H9 (cell line): ENCODE measurements around the gene IGFBP7. TPM values are rescaled to one million over a fixed set of nuclear protein-coding genes. Genes with fewer than 3 reads are reported as not detected.

Source experiments
- DNase-seq: peaks from one replicate; pipeline ENCODE4 v3.0.0-alpha.2; 2017
- H2AFZ ChIP-seq: one replicate; pipeline ENCODE4 v1.6.1; 2013; ENCODE audit warnings: mild to moderate bottlenecking, low read length, control low read depth, moderate library complexity
- H2AK5ac ChIP-seq: 2 replicates; pipeline ENCODE4 v1.6.1; 2013; ENCODE audit warnings: low read length, control low read depth, mixed read lengths; ENCODE audit not compliant: insufficient read length
- H2BK120ac ChIP-seq: one replicate; pipeline ENCODE4 v1.6.1; 2013; ENCODE audit warnings: low read depth, mild to moderate bottlenecking, low read length, control low read depth, inconsistent platforms; ENCODE audit not compliant: poor library complexity, severe bottlenecking
- H2BK12ac ChIP-seq: 2 replicates; pipeline ENCODE4 v1.6.1; 2013; ENCODE audit warnings: low read length, control low read depth, mixed read lengths, low read depth; ENCODE audit not compliant: insufficient read length
- H2BK15ac ChIP-seq: 2 replicates; pipeline ENCODE4 v1.6.1; 2013; ENCODE audit warnings: low read depth, low read length, control low read depth
- H2BK20ac ChIP-seq: one replicate; pipeline ENCODE4 v1.6.1; 2013; ENCODE audit warnings: low read depth, mild to moderate bottlenecking, low read length, control low read depth, inconsistent platforms; ENCODE audit not compliant: poor library complexity, severe bottlenecking
- H2BK5ac ChIP-seq: 2 replicates; pipeline ENCODE4 v1.6.1; 2013; ENCODE audit warnings: low read length, control low read depth, mixed read lengths; ENCODE audit not compliant: insufficient read length
- H3K14ac ChIP-seq: 2 replicates; pipeline ENCODE4 v1.6.1; 2013; ENCODE audit warnings: low read length, control low read depth; ENCODE audit not compliant: insufficient read depth
- H3K18ac ChIP-seq: 2 replicates; pipeline ENCODE4 v1.6.1; 2013; ENCODE audit warnings: low read depth, mild to moderate bottlenecking, mixed read lengths, low read length, control low read depth; ENCODE audit not compliant: insufficient read length
- H3K23ac ChIP-seq: 2 replicates; pipeline ENCODE4 v1.6.1; 2013; ENCODE audit warnings: low read length, control low read depth, mixed read lengths, low read depth; ENCODE audit not compliant: insufficient read length
- H3K23me2 ChIP-seq: 2 replicates; pipeline ENCODE4 v1.6.1; 2013; ENCODE audit warnings: low read depth, mild to moderate bottlenecking, mixed read lengths, low read length, control low read depth; ENCODE audit not compliant: insufficient read length, poor library complexity, severe bottlenecking
- H3K27ac ChIP-seq: 2 replicates; pipeline ENCODE4 v1.5.1; 2013; ENCODE audit warnings: low read length, control low read depth, mixed read lengths, low read depth; ENCODE audit not compliant: insufficient read length
- H3K27me3 ChIP-seq: 2 replicates; pipeline ENCODE4 v1.6.1; 2013; ENCODE audit warnings: low read length, control low read depth, inconsistent platforms; ENCODE audit not compliant: insufficient read depth
- H3K4ac ChIP-seq: 2 replicates; pipeline ENCODE4 v1.6.1; 2013; ENCODE audit warnings: low read depth, mild to moderate bottlenecking, control low read depth, inconsistent platforms, low read length, moderate library complexity
- H3K4me1 ChIP-seq: 2 replicates; pipeline ENCODE4 v1.6.1; 2013; ENCODE audit warnings: low read length, control low read depth, inconsistent platforms; ENCODE audit not compliant: insufficient read depth
- H3K4me2 ChIP-seq: 2 replicates; pipeline ENCODE4 v1.6.1; 2013; ENCODE audit warnings: low read length, control low read depth, mixed read lengths; ENCODE audit not compliant: insufficient read length, insufficient read depth
- H3K56ac ChIP-seq: 2 replicates; pipeline ENCODE4 v1.6.1; 2013; ENCODE audit warnings: low read depth, mild to moderate bottlenecking, mixed read lengths, low read length, control low read depth; ENCODE audit not compliant: insufficient read length
- H3K79me1 ChIP-seq: 2 replicates; pipeline ENCODE4 v1.6.1; 2013; ENCODE audit warnings: low read depth, mild to moderate bottlenecking, moderate library complexity, low read length, control low read depth, inconsistent platforms; ENCODE audit not compliant: insufficient read depth, poor library complexity, severe bottlenecking
- H3K79me2 ChIP-seq: 2 replicates; pipeline ENCODE4 v1.6.1; 2013; ENCODE audit warnings: low read length, control low read depth, inconsistent platforms; ENCODE audit not compliant: insufficient read depth
- H3K9ac ChIP-seq: 2 replicates; pipeline ENCODE4 v1.6.1; 2013; ENCODE audit warnings: low read length, control low read depth, mixed read lengths; ENCODE audit not compliant: insufficient read length; ENCODE audit errors: extremely low read depth
- H3K9me3 ChIP-seq: one replicate; pipeline ENCODE4 v1.6.1; 2013; ENCODE audit warnings: low read depth, low read length, inconsistent platforms; ENCODE audit not compliant: control insufficient read depth
- H3T11ph ChIP-seq: one replicate; pipeline ENCODE4 v1.6.1; 2013; ENCODE audit warnings: mild to moderate bottlenecking, low read length, control low read depth, inconsistent platforms
- H4K20me1 ChIP-seq: one replicate; pipeline ENCODE4 v1.6.1; 2013; ENCODE audit not compliant: control insufficient read depth, insufficient read length, insufficient read depth
- H4K5ac ChIP-seq: 2 replicates; pipeline ENCODE4 v1.6.1; 2013; ENCODE audit warnings: low read depth, mild to moderate bottlenecking, mixed read lengths, low read length, control low read depth; ENCODE audit not compliant: insufficient read length
- H4K8ac ChIP-seq: replicated peaks from 2 replicates; pipeline ENCODE4 v1.6.1; 2013; ENCODE audit warnings: low read length, control low read depth, mixed read lengths, low read depth; ENCODE audit not compliant: insufficient read length
- H4K91ac ChIP-seq: 2 replicates; pipeline ENCODE4 v1.6.1; 2013; ENCODE audit warnings: low read depth, mild to moderate bottlenecking, moderate library complexity, mixed read lengths, low read length, control low read depth; ENCODE audit not compliant: insufficient read length
- H3K27ac Mint-ChIP-seq, 3 experiments: 2 replicates in 2 of 3; 3 replicates in 1 of 3; pipeline ENCODE4 v1.8.0; 2020 to 2021; ENCODE audit warnings: mixed read lengths in 3 of 3, mild to moderate bottlenecking in 1 of 3, moderate library complexity in 1 of 3
- H3K27me3 Mint-ChIP-seq: 2 replicates; pipeline ENCODE4 v1.8.0; 2021; ENCODE audit warnings: low read depth, mild to moderate bottlenecking, moderate library complexity, mixed read lengths
- H3K36me3 Mint-ChIP-seq, 3 experiments: 2 replicates in 2 of 3; 3 replicates in 1 of 3; pipeline ENCODE4 v1.8.0; 2020 to 2021; ENCODE audit warnings: low read depth in 3 of 3, mixed read lengths in 3 of 3; ENCODE audit not compliant: insufficient read depth in 1 of 3
- H3K4me1 Mint-ChIP-seq, 2 experiments: 2 replicates each; pipeline ENCODE4 v1.8.0; 2020; ENCODE audit warnings: mixed read lengths in 2 of 2
- H3K4me3 Mint-ChIP-seq, 2 experiments: 2 replicates in 1 of 2; 3 replicates in 1 of 2; pipeline ENCODE4 v1.8.0; 2020 to 2021; ENCODE audit warnings: mild to moderate bottlenecking in 2 of 2, mixed read lengths in 2 of 2, moderate library complexity in 1 of 2
- H3K9me3 Mint-ChIP-seq, 2 experiments: 2 replicates in 1 of 2; 3 replicates in 1 of 2; pipeline ENCODE4 v1.8.0; 2020; ENCODE audit warnings: mild to moderate bottlenecking in 2 of 2, mixed read lengths in 2 of 2, moderate library complexity in 1 of 2
- WGBS: extraction: QIAGEN DNeasy Blood & Tissue Kit; methylation state at CpG from one replicate; pipeline ENCODE4 v1.1.7; 2013; ENCODE audit warnings: missing lambda C conversion rate, low lambda C conversion rate, mixed read lengths; ENCODE audit not compliant: insufficient read length; ENCODE audit errors: extremely low coverage; 5-methylcytosine and 5-hydroxymethylcytosine counted together
- total RNA-seq: library from RNA; stranded (reverse); gene quantifications from 2 replicates; pipeline ENCODE4 v1.2.1, GENCODE V29; 2021
- TF ChIP-seq, protein P1 (sequence below): fragments of 200-600 bp; sonication (generic); conservative IDR thresholded peaks from 3 replicates; pipeline ENCODE4 v1.8.0; 2021; ENCODE audit warnings: antibody characterized with exemption, mild to moderate bottlenecking

The IGFBP7 gene
- total RNA-seq, 1 experiment from 2014 or later = 0.37 TPM

DNA sequence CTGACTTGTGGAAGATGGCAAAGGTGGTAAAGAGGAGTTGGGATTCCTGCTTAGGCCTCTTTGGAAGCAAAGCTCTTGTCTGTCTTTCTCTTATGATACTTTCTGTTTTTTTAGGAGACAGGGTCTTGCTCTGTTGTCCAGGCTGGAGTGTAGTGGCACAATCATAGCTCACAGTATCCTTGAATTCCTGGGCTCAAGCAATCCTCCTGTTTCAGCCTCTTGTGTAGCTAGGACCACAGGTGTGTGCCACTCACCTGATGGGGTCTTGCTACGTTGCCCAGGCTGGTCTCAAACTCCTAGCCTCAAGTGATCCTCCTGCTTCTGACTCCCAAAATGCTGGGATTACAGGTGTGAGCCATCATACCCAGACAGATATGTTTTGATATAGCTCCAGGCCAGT, 19.3 kb upstream of the IGFBP7 start:
- Histone ChIP-seq H3K9ac (no peak overlapping the region), H3K9me3 (peaks cover 10% of the 10 kb centered on the region), H2BK15ac (no peak overlapping the region), H3K23me2 (no peaks in the 10 kb centered on the region), H4K91ac (no peak overlapping the region), H3K27ac (no peak overlapping the region), H4K20me1 (no peaks in the 10 kb centered on the region), H2BK120ac (no peak overlapping the region), H3K4me2 (no peak overlapping the region), H4K8ac (no peak overlapping the region), H3T11ph (no peak overlapping the region), H3K23ac (no peak overlapping the region), H3K79me1 (no peaks in the 10 kb centered on the region), H3K4me1 (peaks cover 7% of the 10 kb centered on the region; the same call in 1 of the 2 replicates), H2AK5ac (no peak overlapping the region), H3K4ac (no peak overlapping the region), H3K79me2 (no peaks in the 10 kb centered on the region), H2BK12ac (no peak overlapping the region), H2BK5ac (no peak overlapping the region), H3K27me3 (no peaks in the 10 kb centered on the region), H3K14ac (no peak overlapping the region), H2BK20ac (no peak overlapping the region), H4K5ac (no peak overlapping the region), H3K56ac (no peak overlapping the region), H2AFZ (no peak overlapping the region), H3K18ac (no peak overlapping the region)
- TF ChIP-seq, protein P1, sequence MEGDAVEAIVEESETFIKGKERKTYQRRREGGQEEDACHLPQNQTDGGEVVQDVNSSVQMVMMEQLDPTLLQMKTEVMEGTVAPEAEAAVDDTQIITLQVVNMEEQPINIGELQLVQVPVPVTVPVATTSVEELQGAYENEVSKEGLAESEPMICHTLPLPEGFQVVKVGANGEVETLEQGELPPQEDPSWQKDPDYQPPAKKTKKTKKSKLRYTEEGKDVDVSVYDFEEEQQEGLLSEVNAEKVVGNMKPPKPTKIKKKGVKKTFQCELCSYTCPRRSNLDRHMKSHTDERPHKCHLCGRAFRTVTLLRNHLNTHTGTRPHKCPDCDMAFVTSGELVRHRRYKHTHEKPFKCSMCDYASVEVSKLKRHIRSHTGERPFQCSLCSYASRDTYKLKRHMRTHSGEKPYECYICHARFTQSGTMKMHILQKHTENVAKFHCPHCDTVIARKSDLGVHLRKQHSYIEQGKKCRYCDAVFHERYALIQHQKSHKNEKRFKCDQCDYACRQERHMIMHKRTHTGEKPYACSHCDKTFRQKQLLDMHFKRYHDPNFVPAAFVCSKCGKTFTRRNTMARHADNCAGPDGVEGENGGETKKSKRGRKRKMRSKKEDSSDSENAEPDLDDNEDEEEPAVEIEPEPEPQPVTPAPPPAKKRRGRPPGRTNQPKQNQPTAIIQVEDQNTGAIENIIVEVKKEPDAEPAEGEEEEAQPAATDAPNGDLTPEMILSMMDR = no peak
- WGBS = no CpG with 5 or more reads among the region's 1 CpG
- H3K4me3 Mint-ChIP-seq = no peak overlapping the region
- H3K27ac Mint-ChIP-seq = no peak overlapping the region
- H3K4me1 Mint-ChIP-seq = peaks cover 3 to 5% of the 10 kb centered on the region in 2 experiments
- peaks cover 2% of the 10 kb centered on the region; the same call in 1 of the 2 replicates for H3K27me3 Mint-ChIP-seq
- no peak for DNase-seq
- peaks cover 12 to 22% (median 19%) of the 10 kb centered on the region in 3 experiments for H3K36me3 Mint-ChIP-seq
- peaks cover 23 to 26% of the 10 kb centered on the region in 2 experiments for H3K9me3 Mint-ChIP-seq
